IMR-90 (cell line): ENCODE results near the gene ANG. TPM values are rescaled to one million over a fixed set of nuclear protein-coding genes. Genes with fewer than 3 reads are reported as not detected.

Source experiments
- ATAC-seq: fragments of 200-7000 bp; cut with Tn5 transposase; 2 replicates; pipeline ENCODE4 v1.9.1; 2020; ENCODE audit warnings: low read depth, mild to moderate bottlenecking, moderate library complexity
- BruUV-seq: library from RNA; stranded (reverse); fragments of 400-500 nt; replicated peaks from 2 replicates; lab custom pipeline; 2021; lab: Mats Ljungman, UMichigan
- CTCF ChIA-PET: fragments of 300-600 bp; formaldehyde crosslinking; extraction: SDS; loops from one replicate; lab custom pipeline; 2021; ENCODE audit warnings: antibody characterized with exemption; lab: Yijun Ruan, JAX
- POLR2A ChIA-PET: fragments of 300-600 bp; sonication (Branson Sonifier 250); formaldehyde crosslinking; loops from one replicate; lab custom pipeline; 2022; ENCODE audit warnings: antibody characterized with exemption; ENCODE audit not compliant: unreplicated experiment; lab: Charles Lee
- DNase-seq: peaks from one replicate; pipeline ENCODE4 v3.0.0; 2013
- H2AFZ ChIP-seq: replicated peaks from 2 replicates; pipeline ENCODE3; 2013; ENCODE audit warnings: low read length, mild to moderate bottlenecking; ENCODE audit not compliant: poor library complexity
- H2AK5ac ChIP-seq: 2 replicates; pipeline ENCODE4 v1.6.1; 2013; ENCODE audit warnings: low read depth, low read length, inconsistent platforms
- H2AK9ac ChIP-seq: replicated peaks from 2 replicates; pipeline ENCODE3; 2013; ENCODE audit warnings: mild to moderate bottlenecking, low read depth, low read length, moderate library complexity; ENCODE audit not compliant: poor library complexity
- H2BK120ac ChIP-seq: 2 replicates; pipeline ENCODE4 v1.6.1; 2013; ENCODE audit warnings: low read depth, low read length, inconsistent platforms
- H2BK15ac ChIP-seq: 3 replicates; pipeline ENCODE4 v1.6.1; 2013; ENCODE audit warnings: low read depth, low read length, inconsistent platforms
- H2BK20ac ChIP-seq: 2 replicates; pipeline ENCODE4 v1.6.1; 2013; ENCODE audit warnings: low read depth, mild to moderate bottlenecking, inconsistent platforms, low read length, moderate library complexity
- H2BK5ac ChIP-seq: 2 replicates; pipeline ENCODE4 v1.6.1; 2013; ENCODE audit warnings: mild to moderate bottlenecking, low read depth, low read length, inconsistent platforms; ENCODE audit not compliant: poor library complexity, severe bottlenecking
- H3K14ac ChIP-seq: replicated peaks from 2 replicates; pipeline ENCODE4 v1.6.1; 2013; ENCODE audit warnings: low read depth, low read length, inconsistent platforms
- H3K18ac ChIP-seq: 2 replicates; pipeline ENCODE4 v1.6.1; 2013; ENCODE audit warnings: low read depth, low read length, control low read depth
- H3K23ac ChIP-seq: 2 replicates; pipeline ENCODE4 v1.6.1; 2013; ENCODE audit warnings: low read depth, low read length, inconsistent platforms
- H3K27ac ChIP-seq: 2 replicates; pipeline ENCODE4 v1.5.1; 2013; ENCODE audit warnings: mild to moderate bottlenecking, control low read depth, low read length; ENCODE audit not compliant: insufficient read depth
- H3K27me3 ChIP-seq: 2 replicates; pipeline ENCODE4 v1.6.1; 2013; ENCODE audit warnings: low read length; ENCODE audit not compliant: control insufficient read depth, insufficient read depth
- H3K36me3 ChIP-seq: 2 replicates; pipeline ENCODE4 v1.6.1; 2013; ENCODE audit warnings: low read length, mixed read lengths; ENCODE audit not compliant: control insufficient read depth, insufficient read depth
- H3K4ac ChIP-seq: 2 replicates; pipeline ENCODE4 v1.6.1; 2013; ENCODE audit warnings: low read depth, low read length, inconsistent platforms
- H3K4me1 ChIP-seq: 2 replicates; pipeline ENCODE4 v1.6.1; 2013; ENCODE audit warnings: low read length, mixed read lengths; ENCODE audit not compliant: control insufficient read depth, insufficient read depth
- H3K4me2 ChIP-seq: 2 replicates; pipeline ENCODE4 v1.6.1; 2013; ENCODE audit warnings: low read depth, mild to moderate bottlenecking, control low read depth, low read length, moderate library complexity
- H3K4me3 ChIP-seq: 2 replicates; pipeline ENCODE4 v1.5.1; 2013; ENCODE audit warnings: low read depth, mild to moderate bottlenecking, control low read depth, low read length, moderate library complexity; ENCODE audit not compliant: insufficient read depth
- H3K56ac ChIP-seq: 2 replicates; pipeline ENCODE4 v1.6.1; 2013; ENCODE audit warnings: low read length, inconsistent platforms; ENCODE audit not compliant: insufficient read depth; ENCODE audit errors: extremely low read depth
- H3K79me1 ChIP-seq, 2 experiments: 2 replicates each; pipeline ENCODE4 v1.6.1; 2013; ENCODE audit warnings: low read length in 2 of 2, inconsistent platforms in 1 of 2, low read depth in 1 of 2
- H3K9ac ChIP-seq: 2 replicates; pipeline ENCODE4 v1.6.1; 2013; ENCODE audit warnings: low read depth, low read length, control low read depth
- H3K9me1 ChIP-seq: 2 replicates; pipeline ENCODE4 v1.6.1; 2013; ENCODE audit warnings: low read length, inconsistent platforms; ENCODE audit not compliant: insufficient read depth
- H3K9me3 ChIP-seq: 2 replicates; pipeline ENCODE4 v1.6.1; 2013; ENCODE audit warnings: low read length; ENCODE audit not compliant: control insufficient read depth, insufficient read depth
- H4K20me1 ChIP-seq: 2 replicates; pipeline ENCODE4 v1.6.1; 2013; ENCODE audit warnings: low read length, inconsistent platforms; ENCODE audit not compliant: insufficient read depth
- H4K5ac ChIP-seq: 2 replicates; pipeline ENCODE4 v1.6.1; 2013; ENCODE audit warnings: mild to moderate bottlenecking, low read depth, low read length, control low read depth
- H4K8ac ChIP-seq, 2 experiments: 2 replicates each; pipeline ENCODE4 v1.6.1; 2013; ENCODE audit warnings: low read depth in 2 of 2, low read length in 2 of 2, control low read depth in 1 of 2, inconsistent platforms in 1 of 2
- H4K91ac ChIP-seq: 2 replicates; pipeline ENCODE4 v1.6.1; 2013; ENCODE audit warnings: low read depth, low read length, inconsistent platforms; ENCODE audit not compliant: insufficient read depth
- BHLHE40 ChIP-seq: fragments of 150-350 bp; IDR thresholded peaks from 2 replicates; pipeline ENCODE4 v1.6.1; 2016; ENCODE audit warnings: mild to moderate bottlenecking, low read depth, low read length
- CTCF ChIP-seq: conservative IDR thresholded peaks from 2 replicates; pipeline ENCODE4 v1.5.1; 2012; ENCODE audit warnings: mild to moderate bottlenecking, low read depth, low read length, improper control_type of control experiment
- POLR2A ChIP-seq: IDR thresholded peaks from 2 replicates; pipeline ENCODE4 v1.6.1; 2012; ENCODE audit warnings: mild to moderate bottlenecking, low read depth, low read length
- RAD21 ChIP-seq: IDR thresholded peaks from 2 replicates; pipeline ENCODE4 v1.6.1; 2012; ENCODE audit warnings: low read length, improper control_type of control experiment
- RCOR1 ChIP-seq: IDR thresholded peaks from 2 replicates; pipeline ENCODE4 v1.6.1; 2012; ENCODE audit warnings: mild to moderate bottlenecking, low read length, improper control_type of control experiment; ENCODE audit not compliant: insufficient replicate concordance
- WGBS, 2 experiments: methylation state at CpG; one replicate each; pipeline versions ENCODE4 v1.1.5 to v1.1.7; 2013; ENCODE audit warnings: missing lambda C conversion rate in 2 of 2; ENCODE audit not compliant: insufficient read length in 1 of 2; ENCODE audit errors: extremely low coverage in 2 of 2; 5-methylcytosine and 5-hydroxymethylcytosine counted together
- dilution Hi-C: fragments of 300-500 bp; cut with HindIII; formaldehyde crosslinking; loops from one replicate; pipeline ENCODE4 v1.14.3; 2018; ENCODE audit warnings: low sequenced_read_pairs; ENCODE audit not compliant: unreplicated experiment
- in situ Hi-C: fragments of 300-500 bp; cut with MboI; formaldehyde crosslinking; loops from 3 replicates; pipeline ENCODE4 v1.14.3; 2019; ENCODE audit warnings: low sequenced_read_pairs, inconsistent platforms, mixed read lengths
- intact Hi-C: fragments of 100-400 bp; cut with micrococcal nuclease; formaldehyde crosslinking; loops from 2 replicates; pipeline ENCODE4 v1.10.0; 2022
- polyA plus RNA-seq, 3 experiments: library from polyadenylated mRNA; depleted of rRNA; stranded (reverse); fragments of >200 nt; gene quantifications; 2 replicates each; pipeline ENCODE4 v1.2.3, GENCODE V29; 2012; ENCODE audit warnings: low replicate concordance in 1 of 3
- total RNA-seq: library from RNA; depleted of rRNA; stranded (reverse); fragments of >200 nt; gene quantifications from 2 replicates; pipeline ENCODE4 v1.2.3, GENCODE V29; 2012
- TF ChIP-seq, protein P1 (sequence below): fragments of 150-350 bp; IDR thresholded peaks from 2 replicates; pipeline ENCODE4 v1.6.1; 2016; ENCODE audit warnings: low read depth, mild to moderate bottlenecking, low read length, moderate library complexity, borderline replicate concordance

Gene ANG
- total and polyA plus RNA-seq, 2 of the 4 experiments (the other 2 are of a cell fraction) = 3.6 to 4.7 TPM

GRCh38 chr14:20641591-20641990, 47.0 kb upstream of the ANG start, which contains the start of gene OR6S1:
Gene OR6S1, minus strand, starts transcription at chr14:20641691. Its CDS starts 0 bp downstream, at chr14:20641691.
- Histone ChIP-seq H3K9me3 (no peaks in the 10 kb centered on the region), H3K9ac (no peak within 1 kb of the TSS), H3K27me3 (no peaks in the 10 kb centered on the region), H2BK20ac (no peak within 1 kb of the TSS), H3K4me1 (no peaks in the 10 kb centered on the region), H3K79me1 (no peaks in the 10 kb centered on the region), H3K23ac (no peak within 1 kb of the TSS), H3K4me3 (no peak within 1 kb of the TSS), H2AFZ (no peak within 1 kb of the TSS), H3K9me1 (no peaks in the 10 kb centered on the region), H3K36me3 (no peaks in the 10 kb centered on the region), H3K18ac (no peak within 1 kb of the TSS), H3K27ac (no peak within 1 kb of the TSS), H4K8ac (no peak within 1 kb of the TSS), H2AK5ac (no peak within 1 kb of the TSS), H4K91ac (no peak within 1 kb of the TSS), H3K4ac (no peak within 1 kb of the TSS), H2AK9ac (no peak within 1 kb of the TSS), H3K56ac (no peak within 1 kb of the TSS), H2BK15ac (no peak within 1 kb of the TSS), H3K14ac (no peak within 1 kb of the TSS), H2BK5ac (no peak within 1 kb of the TSS), H4K20me1 (no peaks in the 10 kb centered on the region), H2BK120ac (no peak within 1 kb of the TSS), H3K4me2 (no peak within 1 kb of the TSS), H4K5ac (no peak within 1 kb of the TSS)
- dilution Hi-C loops (no loop called here), intact Hi-C loops (no loop called here), in situ Hi-C loops (no loop called here)
- TF ChIP-seq BHLHE40 = no peak
- no peak for TF ChIP-seq CTCF
- no peak for TF ChIP-seq RAD21
- TF ChIP-seq RCOR1 = no peak
- TF ChIP-seq, protein P1, sequence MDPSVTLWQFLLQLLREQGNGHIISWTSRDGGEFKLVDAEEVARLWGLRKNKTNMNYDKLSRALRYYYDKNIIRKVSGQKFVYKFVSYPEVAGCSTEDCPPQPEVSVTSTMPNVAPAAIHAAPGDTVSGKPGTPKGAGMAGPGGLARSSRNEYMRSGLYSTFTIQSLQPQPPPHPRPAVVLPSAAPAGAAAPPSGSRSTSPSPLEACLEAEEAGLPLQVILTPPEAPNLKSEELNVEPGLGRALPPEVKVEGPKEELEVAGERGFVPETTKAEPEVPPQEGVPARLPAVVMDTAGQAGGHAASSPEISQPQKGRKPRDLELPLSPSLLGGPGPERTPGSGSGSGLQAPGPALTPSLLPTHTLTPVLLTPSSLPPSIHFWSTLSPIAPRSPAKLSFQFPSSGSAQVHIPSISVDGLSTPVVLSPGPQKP = no peak
- TF ChIP-seq POLR2A = no peak
- WGBS, 2 experiments = no CpG with 5 or more reads among the region's 2 CpGs
- DNase-seq (no peak), ATAC-seq (no peak)
- ChIA-PET POLR2A (no interaction called here), CTCF (no interaction called here)
- no TSS peak for BruUV-seq
